Omental fat pad (tissue), 4 donors: Measurements from ENCODE around the gene CTBP2. TPM values are rescaled to one million over a fixed set of nuclear protein-coding genes. Genes with fewer than 3 reads are reported as not detected.

Experiments used
- ATAC-seq: fragments of 150-250 bp; one replicate; pipeline ENCODE4 v1.9.1; 2016; ENCODE audit warnings: mild to moderate bottlenecking, moderate library complexity; ENCODE audit not compliant: low FRiP score
- DNase-seq: peaks from one replicate; pipeline ENCODE4 v3.0.0-alpha.2; 2019; ENCODE audit warnings: low spot score
- CTCF ChIP-seq, 3 donors: fragments of 450-650 bp; IDR thresholded peaks; one replicate each; pipeline ENCODE4 v1.5.1; 2016 to 2017; ENCODE audit warnings: antibody characterized with exemption in 3 of 3, mild to moderate bottlenecking in 3 of 3, moderate library complexity in 2 of 3
- total RNA-seq, 4 donors: library from RNA; depleted of rRNA; stranded (reverse); fragments of >200 nt; gene quantifications; one replicate each; pipeline ENCODE4 v1.1.0, GENCODE V29; 2016

Gene CTBP2
- total RNA-seq, 4 donors from 2014 or later, result 29.4 to 58.6 (median 46.2) TPM

GRCh38 chr10:125025341-125025740 is 135.0 kb downstream of the CTBP2 start:
- DNase-seq (no peak), ATAC-seq (no peak)
- no peak for TF ChIP-seq CTCF (IDR thresholded peaks at IDR 0.05)

- DNase-seq, result no peak
- no peak for ATAC-seq
- TF ChIP-seq CTCF (IDR thresholded peaks at IDR 0.05), result no peak
Observed at GRCh38 chr10:125024497-125025234, 135.7 kb downstream of the CTBP2 start.

- TF ChIP-seq CTCF (IDR thresholded peaks at IDR 0.05), result no peak
- DNase-seq (no peak), ATAC-seq (no peak)
Observed at GRCh38 chr10:125023862-125024496, 136.4 kb downstream of the CTBP2 start.

GRCh38 chr10:125023255-125023654 is 137.1 kb downstream of the CTBP2 start:
- DNase-seq, result no peak
- no peak for TF ChIP-seq CTCF (IDR thresholded peaks at IDR 0.05)
- ATAC-seq, result no peak

- ATAC-seq (no peak), DNase-seq (no peak)
- TF ChIP-seq CTCF (IDR thresholded peaks at IDR 0.05), result no peak
Observed at GRCh38 chr10:125022671-125023070, 137.7 kb downstream of the CTBP2 start.

- ATAC-seq, result no peak
- TF ChIP-seq CTCF (IDR thresholded peaks at IDR 0.05), result no peak
- DNase-seq, result no peak
Observed at GRCh38 chr10:125021686-125022344, 138.5 kb downstream of the CTBP2 start.
